BE2C (cell line): ENCODE measurements around the gene MRFAP1L1.

ENCODE experiments used
- DNase-seq: peaks from one replicate; pipeline ENCODE4 v3.0.0-alpha.2; 2020
- H3K27me3 ChIP-seq: fragments of 250-450 bp; sonication (Bioruptor Pico); 2 replicates; pipeline ENCODE4 v1.5.1; 2020; ENCODE audit warnings: mild to moderate bottlenecking
- H3K36me3 ChIP-seq: fragments of 250-450 bp; sonication (Bioruptor Pico); 2 replicates; pipeline ENCODE4 v1.5.1; 2020; ENCODE audit warnings: mild to moderate bottlenecking
- H3K4me1 ChIP-seq: fragments of 250-450 bp; sonication (Bioruptor Pico); 2 replicates; pipeline ENCODE4 v1.5.1; 2020
- H3K4me3 ChIP-seq: 2 replicates; pipeline ENCODE4 v1.5.1; 2011; ENCODE audit warnings: low read depth, low read length
- H3K9me3 ChIP-seq: fragments of 250-450 bp; sonication (Bioruptor Pico); 2 replicates; pipeline ENCODE4 v1.5.1; 2020
- CTCF ChIP-seq: IDR thresholded peaks from 2 replicates; pipeline ENCODE4 v1.5.1; 2012; ENCODE audit warnings: mild to moderate bottlenecking, low read depth, low read length

MRFAP1L1 gene

GRCh38 chr4:6753103-6753560 is 43.5 kb upstream of the MRFAP1L1 start:
- Histone ChIP-seq H3K9me3 (no peaks in the 10 kb centered on the region), H3K36me3 (no peaks in the 10 kb centered on the region), H3K4me3 (no peak overlapping the region), H3K4me1 (no peaks in the 10 kb centered on the region; the same call in 1 of the 2 replicates), H3K27me3 (no peaks in the 10 kb centered on the region)
- DNase-seq = no peak
- no peak for TF ChIP-seq CTCF

GRCh38 chr4:6752486-6752829 is 42.8 kb upstream of the MRFAP1L1 start:
- no peak for DNase-seq
- no peaks in the 10 kb centered on the region for H3K9me3 ChIP-seq
- H3K4me3 ChIP-seq = no peak overlapping the region
- no peaks in the 10 kb centered on the region for H3K36me3 ChIP-seq
- H3K4me1 ChIP-seq = no peaks in the 10 kb centered on the region; the same call in 1 of the 2 replicates
- H3K27me3 ChIP-seq = no peaks in the 10 kb centered on the region
- TF ChIP-seq CTCF = no peak

DNA sequence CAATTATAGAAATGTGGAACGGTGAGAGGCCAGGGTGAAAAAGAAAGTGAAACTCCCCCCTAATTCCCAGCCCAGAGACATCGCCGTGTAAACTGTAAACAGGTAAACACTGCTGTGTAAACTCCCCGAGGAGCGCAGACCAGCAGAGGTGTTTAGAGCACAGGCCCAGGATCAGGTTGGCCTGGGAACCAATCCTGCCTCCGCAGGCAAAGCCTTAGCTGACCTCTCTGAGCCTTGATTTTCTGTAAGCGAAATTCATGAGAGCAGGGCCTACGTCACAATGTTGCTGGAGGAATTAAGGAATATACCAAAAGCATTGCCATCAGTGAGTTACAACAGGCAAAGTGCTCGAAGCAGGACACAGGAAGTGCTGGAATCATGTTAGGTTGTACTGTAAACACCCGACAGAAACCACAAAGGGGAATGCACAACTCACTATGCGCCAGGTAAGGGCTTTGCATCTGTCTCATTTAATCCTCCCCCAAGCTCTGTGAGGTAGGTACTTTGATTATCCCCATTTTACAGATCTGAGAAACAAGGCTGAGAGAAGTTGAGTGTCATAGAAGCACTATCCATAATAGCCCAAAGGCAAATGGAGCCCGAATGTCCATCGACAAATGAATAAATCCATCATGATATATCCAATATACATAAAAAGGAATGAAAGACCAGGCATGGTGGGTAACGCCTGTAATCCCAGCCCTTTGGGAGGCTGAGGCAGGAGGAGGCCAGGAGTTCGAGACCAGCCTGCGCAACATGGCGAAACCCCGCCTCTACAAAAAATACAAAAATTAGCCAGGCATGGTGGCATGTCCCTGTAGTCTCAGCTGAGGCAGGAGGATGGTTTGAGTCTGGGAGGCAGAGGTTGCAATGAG is 42.2 kb upstream of the MRFAP1L1 start:
- Histone ChIP-seq H3K4me1 (no peaks in the 10 kb centered on the region; the same call in 1 of the 2 replicates), H3K4me3 (no peak overlapping the region)
- TF ChIP-seq CTCF = no peak

GRCh38 chr4:6750286-6751221 is 40.9 kb upstream of the MRFAP1L1 start:
- Histone ChIP-seq H3K4me1 (no peaks in the 10 kb centered on the region; the same call in 1 of the 2 replicates), H3K36me3 (no peaks in the 10 kb centered on the region)
- DNase-seq = no peak

More for the DNA sequence above, 42.2 kb upstream of the MRFAP1L1 start:
- Histone ChIP-seq H3K27me3 (no peaks in the 10 kb centered on the region), H3K36me3 (no peaks in the 10 kb centered on the region), H3K9me3 (no peaks in the 10 kb centered on the region)
- no peak for DNase-seq

More at GRCh38 chr4:6750286-6751221, 40.9 kb upstream of the MRFAP1L1 start:
- TF ChIP-seq CTCF = no peak
- H3K27me3 ChIP-seq = no peaks in the 10 kb centered on the region
- no peaks in the 10 kb centered on the region for H3K9me3 ChIP-seq
- no peak overlapping the region for H3K4me3 ChIP-seq
